Motor neuron (in vitro differentiated cells): ENCODE data around the gene RIPK3. TPM values are rescaled to one million over a fixed set of nuclear protein-coding genes. Genes with fewer than 3 reads are reported as not detected.
"Not testable (repeated sequence)": the region's sequence is repeated elsewhere in the genome, so short reads cannot be mapped to it uniquely, and the experiment has no call there.

ENCODE experiments used
- ATAC-seq, 8 experiments: fragments of 200-7000 bp; cut with Tn5 transposase; replicated peaks in 6 of 8; 2 replicates each; pipeline ENCODE4 v1.8.0; 2021; ENCODE audit warnings: mild to moderate bottlenecking in 8 of 8, moderate library complexity in 8 of 8
- H3K27ac ChIP-seq, 2 donors: fragments of 250-450 bp; sonication (Bioruptor Pico); 2 replicates each; pipeline ENCODE4 v1.9.0; 2021; ENCODE audit warnings: antibody characterized with exemption in 2 of 2, mild to moderate bottlenecking in 2 of 2, moderate library complexity in 1 of 2
- H3K4me1 ChIP-seq, 2 donors: fragments of 250-450 bp; sonication (Bioruptor Pico); replicated peaks in 1 of 2; 2 replicates each; pipeline ENCODE4 v1.6.1; 2021; ENCODE audit warnings: antibody characterized with exemption in 2 of 2, mild to moderate bottlenecking in 2 of 2, moderate library complexity in 1 of 2
- H3K4me3 ChIP-seq, 5 donors: fragments of 250-450 bp; sonication (Bioruptor Pico); 2 replicates each; pipeline ENCODE4 v1.9.0; 2021; ENCODE audit warnings: antibody characterized with exemption in 5 of 5, mild to moderate bottlenecking in 5 of 5, moderate library complexity in 4 of 5
- WGBS, 10 experiments: fragments of 450-650 bp; shearing (Covaris generic); methylation state at CpG; one replicate each; pipeline ENCODE4 v1.0.0; 2022; 5-methylcytosine and 5-hydroxymethylcytosine counted together
- in situ Hi-C, 9 experiments: fragments of 400-800 bp; cut with MboI; loops; one replicate each; pipeline ENCODE4 v1.15.0; 2021; ENCODE audit warnings: low sequenced_read_pairs in 9 of 9, low pct_unique_long_range_greater_than_20kb in 2 of 9; ENCODE audit not compliant: unreplicated experiment in 9 of 9
- total RNA-seq, 8 experiments: library from RNA; unstranded; fragments of 300-600 nt; gene quantifications; 2 replicates each; pipeline versions ENCODE4 v1.2.3 to v1.2.4, GENCODE V29; 2022

RIPK3 gene
- total RNA-seq, 8 experiments from 2014 or later, result 0.29 to 7.9 (median 1.3) TPM; not detected in 3

DNA sequence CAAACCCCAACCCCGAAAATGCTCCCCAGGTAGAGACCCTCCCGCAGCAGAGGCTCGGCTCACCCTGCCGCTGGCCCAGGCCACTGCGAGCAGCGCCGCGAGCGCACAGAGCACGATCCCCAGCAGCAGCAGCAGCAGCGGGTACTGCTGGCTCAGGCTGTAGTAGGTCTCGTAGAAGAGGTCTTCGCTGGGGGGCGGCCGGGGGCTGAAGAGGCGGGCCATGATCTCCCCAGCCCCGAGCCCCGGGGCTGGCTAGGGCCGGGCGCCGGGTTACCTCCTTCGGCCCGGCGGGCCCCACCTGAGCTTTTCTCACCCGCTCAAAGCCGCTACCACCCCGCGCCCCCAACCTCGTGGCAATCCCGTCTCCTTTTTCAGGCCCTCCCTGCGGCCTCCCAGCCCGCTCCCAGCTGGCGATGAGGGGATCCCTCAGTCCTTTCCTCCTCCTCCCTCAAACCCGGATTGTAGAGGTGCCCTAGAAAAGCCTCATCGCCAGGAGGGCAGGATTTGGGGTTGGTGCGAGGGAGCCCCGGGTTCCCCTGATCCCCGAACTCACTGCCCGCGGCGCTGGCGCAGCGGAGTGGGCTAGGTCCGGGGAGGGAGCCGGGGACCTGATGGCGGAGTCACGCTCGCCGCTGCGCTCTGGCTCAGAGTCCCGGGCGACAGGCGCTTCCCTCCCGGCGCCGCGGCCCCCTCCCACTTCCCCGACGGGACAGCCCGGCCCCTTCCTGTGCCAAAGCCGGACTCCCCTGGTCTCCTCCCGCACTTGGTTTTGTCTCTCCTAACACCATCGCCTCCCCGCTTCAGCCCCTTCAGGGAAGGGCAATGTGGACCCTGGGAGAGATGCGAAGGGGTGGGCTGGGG is 5.1 kb downstream of the RIPK3 start, which contains the start of gene ADCY4:
ADCY4 (minus strand) TSS at position 641 of the 861 bp plus-strand sequence; CDS start at position 222, 419 bp downstream.
- Histone ChIP-seq H3K4me1 (peaks cover 0 to 10% of the 10 kb centered on the region in 2 donors), H3K4me3 (peak within 1 kb of the TSS in 2 of 5 donors; percentile 8 to 12), H3K27ac (no peak within 1 kb of the TSS)
- in situ Hi-C loops, result loop anchor here in 8 of 9 experiments (10.0 to 25.0 kb wide), 2 partner anchors 100 to 103 kb away; partner anchors contain the start of genes CBLN3 (in 4 of the 8), KHNYN (in 4 of the 8) and SDR39U1 (in 4 of the 8)
- 0 to 40% (median 12%) methylated on average over 1 to 9 of the region's 65 CpGs; no CpG with 5 or more reads in 6 of the 10 experiments for WGBS, 10 experiments
- peak; percentile 7 to 31 (median 23) for ATAC-seq

DNA sequence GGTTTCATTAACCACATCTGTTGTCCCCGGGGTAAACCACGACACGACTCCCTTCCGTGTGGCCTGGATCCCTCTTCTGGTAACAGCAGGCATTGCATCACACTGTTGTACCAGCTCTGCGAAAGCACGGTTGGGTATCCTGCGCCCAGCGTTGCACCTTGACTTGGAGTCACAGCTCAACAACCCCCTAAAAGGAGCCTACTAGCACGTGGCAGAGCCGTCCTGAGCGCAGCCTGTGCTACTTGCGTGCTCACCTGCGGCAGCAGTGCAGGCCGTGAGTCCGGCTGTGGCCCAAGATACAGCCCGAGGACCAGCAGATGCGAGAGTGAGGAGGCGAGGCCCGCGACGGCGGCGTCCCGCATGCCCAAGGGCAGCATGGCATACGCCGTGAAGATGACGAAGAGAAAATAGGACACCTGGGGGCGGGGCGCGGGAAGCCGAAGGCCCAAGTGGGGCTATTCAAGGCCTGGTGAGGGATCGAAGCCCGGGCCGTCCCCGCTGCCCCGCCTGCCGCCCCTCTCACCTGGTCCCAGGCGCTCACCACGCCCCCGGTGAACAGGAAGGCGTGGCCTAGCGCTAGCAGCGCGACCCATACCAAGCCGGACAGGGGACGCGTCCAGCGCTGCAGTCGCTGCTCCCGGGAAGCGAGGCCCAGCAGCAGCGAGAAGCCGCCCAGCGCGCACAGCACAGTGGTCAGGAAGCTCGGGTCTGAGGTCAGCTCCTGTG is 7.4 kb downstream of the RIPK3 start:
- peak; percentile 25 to 87 (median 80) for ATAC-seq
- H3K4me3 ChIP-seq, result peak overlapping the region; percentile 5 to 16 (median 8)
- in situ Hi-C loops, result loop anchor here in 8 of 9 experiments (10.0 to 25.0 kb wide), 2 partner anchors 102 to 105 kb away; partner anchors contain the start of genes CBLN3 (in 4 of the 8), KHNYN (in 4 of the 8) and SDR39U1 (in 4 of the 8)
- WGBS, 10 experiments, result 0 to 9% (median 5%) methylated on average over 1 to 21 of the region's 56 CpGs; no CpG with 5 or more reads in 4 of the 10 experiments
- peaks cover 0 to 6% of the 10 kb centered on the region in 2 donors for H3K4me1 ChIP-seq
- no peak overlapping the region for H3K27ac ChIP-seq

DNA sequence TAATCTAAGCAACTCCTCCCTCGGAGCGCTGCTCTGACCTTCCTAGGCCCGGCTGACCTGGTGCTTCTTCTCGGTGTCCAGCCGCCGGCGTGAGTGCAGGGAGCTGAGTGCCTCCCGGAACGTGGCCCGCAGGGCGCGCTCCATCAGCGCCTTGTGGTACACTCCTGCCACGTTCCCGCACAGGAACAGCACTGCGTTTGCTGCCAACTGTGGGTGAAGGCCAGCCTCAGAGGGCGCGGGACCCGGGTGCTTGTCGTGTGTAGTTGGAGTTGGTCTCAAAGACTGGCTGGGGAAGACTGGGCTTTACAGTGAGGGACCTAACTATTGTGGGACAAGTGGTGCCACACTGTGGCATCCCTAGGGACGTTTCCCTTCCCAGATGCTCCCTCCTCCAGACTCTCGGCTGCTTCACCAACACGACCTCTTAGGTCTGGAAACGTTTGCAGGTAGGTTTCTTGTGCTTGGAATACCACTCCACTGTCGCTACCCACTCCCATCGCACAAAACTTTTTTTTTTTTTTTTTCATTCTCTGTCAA is 8.0 kb downstream of the RIPK3 start:
- H3K27ac ChIP-seq, result no peak overlapping the region
- no peak overlapping the region for H3K4me3 ChIP-seq
- H3K4me1 ChIP-seq, result peaks cover 0 to 6% of the 10 kb centered on the region in 2 donors
- in situ Hi-C loops, result loop anchor here in 8 of 9 experiments (10.0 to 25.0 kb wide), 2 partner anchors 103 to 106 kb away; partner anchors contain the start of genes CBLN3 (in 4 of the 8), KHNYN (in 4 of the 8) and SDR39U1 (in 4 of the 8)
- 0 to 87% (median 50%) methylated on average over 1 to 15 of the region's 26 CpGs; no CpG with 5 or more reads in 2 of the 10 experiments for WGBS, 10 experiments
- peak in 5 of 8 experiments; percentile 7 to 21 (median 15) for ATAC-seq

DNA sequence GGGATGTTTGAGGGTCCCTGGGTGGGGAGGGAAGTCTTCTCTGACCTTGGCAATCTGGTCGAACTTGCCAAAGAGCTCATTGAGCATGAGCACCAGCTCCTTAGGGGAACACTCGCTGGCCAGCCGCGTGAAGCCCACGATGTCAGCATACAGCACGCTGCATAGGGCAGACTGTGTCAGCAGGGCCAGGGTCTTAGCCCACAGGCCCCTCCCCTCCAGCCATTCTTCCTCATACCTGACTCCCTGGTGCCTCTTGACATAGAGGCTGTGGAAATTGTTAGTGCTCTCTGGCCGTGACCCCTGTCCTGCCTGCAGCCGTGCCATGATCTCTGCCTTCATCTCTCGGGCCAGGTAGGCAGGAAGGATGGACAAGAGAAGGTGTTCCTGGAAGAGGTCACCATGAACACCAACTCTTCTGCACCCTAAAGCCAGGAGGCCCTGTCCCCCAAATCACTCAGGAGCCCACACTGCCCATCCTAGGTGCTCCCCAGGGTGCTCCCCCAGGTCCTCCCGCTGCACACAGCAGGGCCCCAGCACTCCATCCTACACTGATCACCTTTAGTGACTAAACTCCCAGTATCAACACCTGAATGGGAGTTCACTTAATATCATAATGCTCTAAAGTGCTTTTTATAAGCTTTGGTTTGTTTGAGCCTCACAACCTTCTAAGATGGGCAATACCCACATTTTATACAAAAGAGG is 8.7 kb downstream of the RIPK3 start:
- ATAC-seq, result no peak
- Histone ChIP-seq H3K27ac (no peak overlapping the region), H3K4me1 (peaks cover 0 to 6% of the 10 kb centered on the region in 2 donors), H3K4me3 (no peak overlapping the region)
- 0 to 100% (median 77%) methylated on average over 1 to 2 of the region's 10 CpGs; no CpG with 5 or more reads in 6 of the 10 experiments for WGBS, 10 experiments
- in situ Hi-C loops, result loop anchor here in 8 of 9 experiments (10.0 to 25.0 kb wide), 2 partner anchors 104 to 106 kb away; partner anchors contain the start of genes CBLN3 (in 4 of the 8), KHNYN (in 4 of the 8) and SDR39U1 (in 4 of the 8)

DNA sequence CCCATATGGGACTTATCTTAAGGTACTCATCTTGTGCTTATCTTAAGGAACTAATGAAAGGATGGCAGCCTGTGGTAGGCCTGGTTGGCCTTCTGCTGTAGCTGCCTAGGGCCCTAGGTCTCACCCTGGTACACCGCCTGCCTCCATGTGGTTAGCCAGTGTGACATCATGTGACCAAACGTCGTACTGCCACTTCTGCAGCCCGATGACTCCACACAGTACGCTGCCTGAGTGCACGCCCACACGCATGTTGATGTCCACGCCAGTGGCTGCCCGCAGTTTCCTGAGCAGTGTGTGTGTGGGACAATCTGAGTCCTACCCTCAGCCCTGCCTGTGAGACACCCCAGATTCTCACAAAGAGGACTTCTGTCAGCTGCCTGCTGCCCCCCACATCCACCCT is 10.1 kb downstream of the RIPK3 start:
- H3K4me3 ChIP-seq, result no peak overlapping the region
- WGBS, 10 experiments, result 50 to 100% (median 75%) methylated on average over 1 to 4 of the region's 9 CpGs; no CpG with 5 or more reads in 7 of the 10 experiments
- in situ Hi-C loops, result loop anchor here (5.0 to 25.0 kb wide), 3 partner anchors 103 to 108 kb away; partner anchors contain the start of genes CBLN3 (in 4 of the 9), KHNYN (in 4 of the 9) and SDR39U1 (in 4 of the 9)
- H3K4me1 ChIP-seq, result peaks cover 0 to 3% of the 10 kb centered on the region in 2 donors
- no peak for ATAC-seq
- no peak overlapping the region for H3K27ac ChIP-seq

DNA sequence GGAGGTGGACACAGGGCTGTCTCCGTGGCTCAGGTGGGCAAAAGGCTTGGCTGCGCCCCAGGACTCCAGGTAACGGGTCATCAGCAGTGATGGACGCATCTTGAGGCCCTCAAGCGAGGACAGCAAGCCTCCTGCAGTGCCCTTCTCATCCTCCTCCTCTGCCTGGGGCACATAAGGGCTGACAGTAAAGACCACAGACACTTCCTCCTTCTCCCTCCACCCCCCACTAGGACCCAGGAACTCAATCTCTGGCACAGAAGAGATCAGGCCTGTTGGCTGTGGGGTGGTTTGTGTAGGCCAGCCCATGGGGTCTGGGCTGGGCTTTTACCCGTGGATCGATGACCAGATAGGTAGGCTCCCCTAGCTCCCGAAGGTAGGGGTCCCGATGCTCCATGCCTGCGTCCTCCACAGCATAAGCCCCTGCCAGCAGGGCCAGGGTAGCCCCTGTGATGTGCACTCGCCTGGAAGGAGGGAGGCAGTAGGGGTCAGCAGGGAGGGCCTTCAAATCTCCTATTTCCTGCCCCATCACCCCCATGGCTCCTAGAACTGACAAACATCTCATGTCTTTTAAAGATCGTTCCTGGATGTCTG is 10.6 kb downstream of the RIPK3 start:
- ATAC-seq, result no peak
- Histone ChIP-seq H3K4me1 (no peaks in the 10 kb centered on the region), H3K4me3 (no peak overlapping the region), H3K27ac (no peak overlapping the region)
- in situ Hi-C loops, result loop anchor here in 5 of 9 experiments (5.0 to 25.0 kb wide), 2 partner anchors 103 to 108 kb away; partner anchors contain the start of genes CBLN3 (in 4 of the 5), KHNYN (in 4 of the 5) and SDR39U1 (in 4 of the 5)
- 60 to 85% (median 60%) methylated on average over 1 to 5 of the region's 12 CpGs; no CpG with 5 or more reads in 5 of the 10 experiments for WGBS, 10 experiments

DNA sequence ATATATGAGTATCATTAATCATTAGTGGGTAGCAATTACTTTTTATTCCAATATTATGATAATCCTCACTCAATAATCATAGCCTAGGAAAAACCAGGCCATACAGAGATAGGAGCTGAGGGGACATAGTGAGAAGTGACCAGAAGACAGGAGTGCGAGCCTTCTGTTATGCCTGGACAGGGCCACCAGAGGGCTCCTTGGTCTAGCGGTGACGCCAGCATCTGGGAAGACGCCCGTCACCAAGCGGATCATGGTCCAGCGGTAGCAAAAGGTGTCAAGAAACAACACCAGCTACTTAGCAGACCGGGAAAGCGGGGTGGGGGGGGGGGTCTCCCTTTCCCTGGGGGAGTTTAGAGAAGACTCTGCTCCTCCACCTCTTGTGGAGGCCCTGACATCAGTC is 11.9 kb downstream of the RIPK3 start:
- not testable (repeated sequence) for H3K4me1 ChIP-seq, H3K4me3 ChIP-seq
- in situ Hi-C loops, result loop anchor here in 5 of 9 experiments (5.0 to 25.0 kb wide), 2 partner anchors 104 to 109 kb away; partner anchors contain the start of genes CBLN3 (in 4 of the 5), KHNYN (in 4 of the 5) and SDR39U1 (in 4 of the 5)

DNA sequence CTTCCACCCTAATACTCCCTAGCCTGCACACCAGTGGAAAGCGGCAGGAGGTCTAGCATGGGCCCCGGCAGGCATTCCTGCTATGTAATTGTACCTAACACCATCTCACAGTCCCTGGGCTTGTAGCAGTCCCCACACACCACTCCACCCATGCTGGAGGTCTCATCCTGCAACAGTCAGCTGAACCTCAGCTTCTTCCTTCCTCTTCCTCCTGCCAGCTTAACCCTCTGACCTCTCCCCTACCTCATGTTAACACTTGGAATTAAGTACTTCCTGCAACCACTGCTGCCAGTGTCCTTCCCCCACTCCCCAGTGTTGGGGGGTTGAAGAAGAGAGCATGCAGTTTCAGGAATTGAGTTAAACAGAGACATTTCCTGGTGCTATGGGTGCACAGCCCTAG is 12.5 kb downstream of the RIPK3 start:
- Histone ChIP-seq H3K27ac (no peak overlapping the region), H3K4me3 (no peak overlapping the region), H3K4me1 (no peaks in the 10 kb centered on the region)
- ATAC-seq, result no peak
- in situ Hi-C loops, result loop anchor here in 5 of 9 experiments (5.0 to 25.0 kb wide), 2 partner anchors 105 to 110 kb away; partner anchors contain the start of genes CBLN3 (in 4 of the 5), KHNYN (in 4 of the 5) and SDR39U1 (in 4 of the 5)
- 29 to 87% (median 83%) methylated on average over 2 of the region's 2 CpGs; no CpG with 5 or more reads in 6 of the 10 experiments for WGBS, 10 experiments

More for the DNA sequence above, 11.9 kb downstream of the RIPK3 start:
- not testable (repeated sequence) for H3K27ac ChIP-seq, ATAC-seq
- no CpG with 5 or more reads among the region's 9 CpGs for WGBS, 10 experiments

DNA sequence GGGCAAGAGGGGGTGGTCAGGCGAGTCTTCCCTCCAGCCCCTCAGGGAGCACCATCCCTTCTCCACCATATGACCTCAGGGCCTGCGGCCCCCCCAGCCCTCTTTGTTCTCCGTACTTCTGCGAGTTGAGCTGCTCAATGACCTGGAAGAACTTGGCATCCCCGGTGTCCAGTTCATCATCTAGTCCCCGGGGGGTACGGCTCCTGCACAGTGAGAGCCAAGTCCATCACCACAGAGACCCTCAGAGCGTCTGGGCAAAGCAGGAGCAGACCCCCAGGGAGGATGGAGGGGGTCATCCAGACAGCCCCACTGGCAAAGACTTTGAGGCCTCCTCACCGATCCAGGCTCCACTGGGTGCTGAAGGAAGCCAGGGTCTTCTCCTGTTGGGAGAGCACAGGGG is 13.8 kb downstream of the RIPK3 start:
- Histone ChIP-seq H3K4me1 (no peaks in the 10 kb centered on the region), H3K4me3 (no peak overlapping the region), H3K27ac (no peak overlapping the region)
- no peak for ATAC-seq
- 17 to 100% (median 55%) methylated on average over 1 to 2 of the region's 9 CpGs; no CpG with 5 or more reads in 6 of the 10 experiments for WGBS, 10 experiments
- in situ Hi-C loops, result loop anchor here in 5 of 9 experiments (5.0 to 25.0 kb wide), 2 partner anchors 106 to 111 kb away; partner anchors contain the start of genes CBLN3 (in 4 of the 5), KHNYN (in 4 of the 5) and SDR39U1 (in 4 of the 5)

DNA sequence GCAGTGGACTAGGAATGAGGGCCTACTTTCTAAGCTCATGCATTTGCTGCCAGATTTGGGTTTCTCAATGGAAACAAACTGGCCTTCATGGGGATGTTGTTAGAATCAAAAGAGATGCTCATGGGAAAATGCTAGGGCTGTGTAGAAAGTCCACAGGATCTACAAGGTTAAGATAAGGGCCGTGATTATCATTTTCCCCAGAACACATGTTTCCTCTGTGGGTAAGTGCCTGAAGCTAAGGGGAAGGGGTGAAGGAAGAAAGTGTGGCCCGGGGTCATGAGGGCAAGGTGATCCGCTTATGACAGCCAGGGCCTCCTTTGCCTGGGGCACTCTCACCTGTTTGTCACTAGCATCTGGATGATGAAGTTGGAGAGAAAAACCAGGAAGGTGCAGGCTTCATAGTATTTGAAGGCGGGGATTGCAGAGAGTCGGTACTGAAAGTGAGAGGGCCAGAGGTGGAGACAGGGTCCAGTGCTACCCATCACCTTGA is 14.7 kb downstream of the RIPK3 start:
- ATAC-seq, result no peak
- no peak overlapping the region for H3K4me3 ChIP-seq
- in situ Hi-C loops, result loop anchor here in 5 of 9 experiments (5.0 to 25.0 kb wide), 2 partner anchors 107 to 112 kb away; partner anchors contain the start of genes CBLN3 (in 4 of the 5), KHNYN (in 4 of the 5) and SDR39U1 (in 4 of the 5)
- H3K27ac ChIP-seq, result no peak overlapping the region
- H3K4me1 ChIP-seq, result no peaks in the 10 kb centered on the region
- 14 to 100% (median 76%) methylated on average over 1 to 3 of the region's 5 CpGs; no CpG with 5 or more reads in 4 of the 10 experiments for WGBS, 10 experiments
